ENCODE measurements around the gene IDUA.
"Not testable (repeated sequence)": the region's sequence is repeated elsewhere in the genome, so short reads cannot be mapped to it uniquely, and the experiment has no call there.

IDUA gene

DNA sequence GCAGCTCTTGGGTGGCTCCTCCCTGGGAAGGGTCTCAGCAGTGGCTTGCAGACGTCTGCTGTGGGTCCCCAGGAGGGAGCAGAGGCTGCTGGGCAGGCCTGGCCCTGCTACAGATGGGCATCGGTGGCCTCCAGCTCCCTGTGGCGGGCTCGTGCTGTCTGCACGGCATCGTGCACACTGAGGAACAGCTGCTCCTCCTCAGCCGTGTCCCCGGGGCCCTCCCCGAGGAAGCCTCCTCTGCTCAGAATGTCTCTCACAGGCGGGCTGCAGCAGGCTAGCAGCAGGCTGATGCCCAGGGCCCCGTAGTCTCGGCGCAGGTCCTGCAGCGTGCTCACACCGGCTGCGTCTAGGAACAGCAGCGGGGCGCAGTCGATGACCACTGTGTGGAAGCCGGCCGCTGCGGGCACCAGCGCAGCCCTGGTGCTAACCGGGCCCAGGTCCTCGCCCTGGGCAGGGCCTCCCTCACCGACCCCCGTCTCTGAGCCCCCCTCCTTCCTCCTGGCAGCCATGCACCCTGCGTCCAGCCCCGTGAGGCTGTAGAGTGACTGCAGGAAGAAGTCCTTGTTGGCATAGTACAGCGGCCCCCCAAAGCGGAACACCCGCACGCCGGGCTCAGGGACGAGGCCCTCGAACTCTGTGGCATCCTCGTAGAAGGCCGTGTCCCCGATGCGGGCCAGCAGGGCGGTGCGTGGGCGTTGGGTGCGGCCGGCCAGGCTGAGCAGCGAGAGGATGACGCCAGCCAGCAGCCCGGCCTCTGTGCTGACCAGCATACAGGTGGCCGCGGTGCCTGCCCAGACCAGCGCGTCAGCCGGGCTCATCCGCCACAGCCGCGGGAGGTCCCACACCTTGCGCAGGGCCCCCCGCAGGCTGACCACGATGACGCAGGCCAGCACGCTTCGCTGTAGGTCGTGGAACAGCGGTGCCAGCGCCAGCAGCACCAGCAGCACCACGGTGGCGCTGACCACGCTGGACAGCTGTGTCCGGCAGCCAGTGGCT, 2.2 kb downstream of the IDUA start:
- no peak for DNase-seq

DNA sequence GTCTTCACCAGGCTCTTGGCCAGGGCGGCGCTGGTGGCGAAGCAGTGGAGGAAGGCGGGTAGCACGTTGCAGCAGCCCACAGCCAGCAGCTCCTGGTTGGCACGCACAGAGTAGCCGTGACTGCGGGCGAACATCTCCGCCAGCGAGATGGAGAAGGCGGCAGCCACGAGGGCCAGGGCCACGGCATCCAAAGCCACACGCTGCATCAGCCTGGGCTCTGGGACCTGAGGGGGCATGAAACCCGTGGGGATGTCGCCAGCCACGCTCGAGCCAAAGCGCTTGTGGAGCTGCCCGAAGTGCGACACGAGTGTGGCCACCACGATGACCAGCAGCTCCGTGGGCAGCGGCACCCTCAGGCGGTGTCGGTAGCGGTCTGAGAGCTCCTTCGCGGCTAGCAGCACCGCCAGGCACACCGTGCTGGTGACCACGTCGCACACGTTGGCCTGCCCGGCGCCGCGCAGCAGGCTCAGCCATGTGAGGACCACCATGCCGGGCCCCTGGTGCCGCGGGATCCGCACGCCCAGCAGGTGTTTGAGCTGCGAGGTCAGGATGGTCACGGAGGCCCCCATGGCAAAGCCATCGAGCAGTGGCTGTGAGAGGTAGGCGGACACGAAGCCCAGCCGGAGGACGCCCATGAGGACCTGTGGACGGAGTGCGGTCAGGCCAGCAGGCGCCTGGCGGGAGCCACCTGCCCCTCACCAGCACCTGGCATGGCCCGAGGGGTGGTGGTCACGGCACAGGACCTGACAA, 3.1 kb downstream of the IDUA start:
- no peak for DNase-seq

DNA sequence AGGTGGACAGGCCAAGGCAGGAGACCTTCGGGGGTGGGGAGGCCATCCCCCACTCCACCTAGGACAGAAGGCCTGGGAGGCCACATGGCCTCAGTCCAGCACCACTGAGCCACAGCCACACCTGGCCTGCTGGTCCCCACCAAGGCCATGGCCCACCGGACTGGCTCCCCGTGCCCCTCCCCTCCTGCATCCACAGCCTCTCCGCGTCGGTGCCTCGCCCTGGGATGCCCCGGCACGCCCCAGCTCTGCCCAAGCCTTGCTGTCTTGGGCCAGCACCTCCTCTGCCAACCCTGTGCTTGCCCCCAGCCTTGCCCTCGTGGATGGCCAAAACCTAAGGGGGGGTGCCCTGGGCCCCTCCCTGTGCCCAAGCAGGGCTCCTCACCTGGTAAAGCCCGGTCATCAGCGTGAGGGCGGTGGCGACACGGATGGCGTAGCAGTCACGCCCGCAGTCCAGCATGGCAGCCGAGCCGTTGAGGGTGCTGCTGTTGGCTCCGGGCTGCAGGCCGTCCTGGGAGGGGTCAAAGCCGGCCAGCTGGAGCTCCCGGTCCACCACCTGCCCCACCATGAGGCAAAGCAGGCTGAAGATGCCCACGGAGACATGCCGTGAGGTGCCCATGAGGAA, 4.0 kb downstream of the IDUA start:
- DNase-seq: no peak

DNA sequence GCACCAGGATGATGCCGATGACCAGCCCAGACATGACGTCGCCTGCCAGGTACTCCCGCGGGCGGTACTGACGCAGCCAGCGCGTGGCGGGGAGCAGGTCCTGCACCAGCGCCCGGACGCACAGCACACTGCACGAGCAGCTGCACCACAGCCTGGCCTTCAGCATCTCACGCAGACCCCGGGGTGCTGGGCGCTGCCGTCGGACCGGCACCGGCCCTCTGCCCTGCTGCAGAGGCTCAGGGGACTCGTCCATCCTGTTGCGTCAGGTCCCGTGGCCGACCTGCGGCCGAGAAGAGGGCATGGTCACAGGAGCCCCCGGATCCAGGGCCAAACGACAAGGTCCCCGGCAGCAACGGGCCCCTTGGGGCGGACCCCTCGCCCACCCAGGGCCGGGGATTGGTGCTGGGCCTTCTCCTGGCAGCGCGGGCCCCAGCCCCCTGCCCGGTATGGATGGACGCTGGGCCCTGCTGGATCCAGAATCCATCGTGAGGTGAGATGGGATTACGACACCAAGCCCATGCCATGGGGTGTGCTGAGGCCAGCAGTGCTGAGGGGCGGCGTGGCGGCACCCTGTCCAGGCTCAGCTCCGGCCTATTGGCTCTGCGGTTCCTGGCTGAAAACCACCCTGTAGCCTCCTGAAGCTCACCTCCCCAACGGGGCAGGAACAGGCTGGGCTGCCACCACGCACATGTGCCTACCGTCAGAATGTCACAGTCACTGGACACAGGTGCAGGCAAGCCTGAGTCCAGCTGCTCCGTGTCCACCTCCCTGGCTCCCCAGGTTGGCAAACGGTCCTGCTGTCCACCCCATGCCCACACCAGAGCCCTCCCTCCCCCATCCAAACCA, 4.8 kb downstream of the IDUA start:
- DNase-seq: no peak

DNA sequence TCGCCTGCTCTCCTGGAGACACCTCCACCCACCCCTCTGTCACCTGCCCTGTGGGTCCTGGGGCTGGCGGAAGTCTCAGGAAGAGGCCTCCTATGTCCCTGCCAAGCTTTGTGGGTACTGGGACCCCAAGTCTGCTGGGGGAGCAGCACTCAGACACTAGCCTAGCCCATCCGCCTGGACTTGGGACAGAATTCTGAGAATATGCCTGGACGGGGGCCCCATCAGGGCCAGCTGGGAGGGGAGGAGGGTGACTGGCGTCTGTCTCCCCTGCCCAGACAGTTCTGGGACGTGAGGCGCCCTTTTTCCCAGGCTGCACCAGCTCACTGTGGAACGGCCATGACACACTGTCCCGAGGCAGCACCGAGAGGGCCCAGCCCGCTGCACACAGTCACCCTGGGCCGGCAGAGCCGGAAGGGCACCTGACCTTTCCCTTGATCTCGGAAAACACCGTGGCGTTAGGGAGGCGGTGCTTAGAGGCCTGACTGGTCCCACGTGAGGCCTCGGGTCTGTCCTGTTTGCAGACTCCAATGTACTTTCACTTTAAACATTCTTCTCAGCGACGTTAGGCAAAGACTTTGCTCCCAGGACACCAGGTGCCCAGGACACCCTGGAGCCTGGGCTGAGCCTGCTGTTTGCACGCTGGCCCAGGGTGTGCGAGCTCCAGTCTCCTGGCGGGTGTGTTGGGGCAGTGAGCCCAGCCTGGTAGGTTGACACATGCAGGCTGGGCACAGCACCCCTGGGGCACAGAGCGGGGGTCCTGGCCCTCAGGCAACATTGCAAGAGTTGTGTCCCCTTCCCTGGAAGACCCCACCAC, 5.7 kb downstream of the IDUA start:
- DNase-seq: no peak

DNA sequence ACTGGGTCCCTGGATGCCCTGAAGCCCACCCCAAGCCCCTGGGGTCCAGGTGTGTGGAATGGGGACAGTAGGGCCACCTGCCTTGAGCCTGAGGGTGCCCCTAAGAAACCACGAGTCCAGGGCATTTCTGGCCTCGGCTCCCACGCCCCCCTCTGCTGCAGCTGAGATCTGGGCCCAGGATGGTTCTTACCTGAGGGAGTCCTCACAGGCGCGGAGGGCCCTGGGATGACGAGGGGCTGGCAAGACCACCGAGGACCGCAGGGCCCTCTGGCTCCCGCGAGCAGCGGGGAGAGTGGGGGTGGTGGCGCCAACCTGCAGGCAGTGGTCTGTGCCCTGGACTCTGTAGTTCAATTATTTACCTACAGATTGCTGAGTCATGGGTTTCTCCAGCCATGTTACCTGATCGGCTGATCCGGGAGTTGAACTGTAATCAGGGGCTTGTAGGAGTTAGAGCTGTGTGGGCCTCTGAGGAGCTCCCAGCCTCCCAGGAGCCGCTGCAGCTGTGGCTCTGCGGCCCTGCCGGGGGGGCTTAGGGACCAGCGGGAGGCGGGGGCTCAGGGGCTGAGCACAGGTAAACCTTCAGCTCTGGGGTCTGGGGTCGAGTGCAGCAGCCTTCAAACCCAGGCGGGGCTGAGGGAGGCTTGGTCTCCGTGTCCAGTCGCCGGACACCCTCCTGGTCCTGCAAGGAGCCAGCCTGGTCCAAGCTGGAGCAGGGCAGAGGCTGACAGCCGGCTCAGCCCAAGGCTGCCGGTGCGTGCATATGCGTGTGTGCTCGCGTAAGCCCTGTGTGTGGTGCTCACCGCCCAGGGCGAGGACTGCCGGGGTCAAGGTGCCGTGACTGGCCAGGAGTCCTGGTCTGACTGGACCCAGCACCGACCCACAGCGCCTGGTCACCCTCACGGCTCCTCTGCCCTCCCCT, 6.5 kb downstream of the IDUA start, which contains the start of gene SLC26A1:
SLC26A1 (minus strand) TSS at position 294 of the 919 bp plus-strand sequence. CDS start 1,701 bp downstream, outside the sequence.
- DNase-seq: no peak

DNA sequence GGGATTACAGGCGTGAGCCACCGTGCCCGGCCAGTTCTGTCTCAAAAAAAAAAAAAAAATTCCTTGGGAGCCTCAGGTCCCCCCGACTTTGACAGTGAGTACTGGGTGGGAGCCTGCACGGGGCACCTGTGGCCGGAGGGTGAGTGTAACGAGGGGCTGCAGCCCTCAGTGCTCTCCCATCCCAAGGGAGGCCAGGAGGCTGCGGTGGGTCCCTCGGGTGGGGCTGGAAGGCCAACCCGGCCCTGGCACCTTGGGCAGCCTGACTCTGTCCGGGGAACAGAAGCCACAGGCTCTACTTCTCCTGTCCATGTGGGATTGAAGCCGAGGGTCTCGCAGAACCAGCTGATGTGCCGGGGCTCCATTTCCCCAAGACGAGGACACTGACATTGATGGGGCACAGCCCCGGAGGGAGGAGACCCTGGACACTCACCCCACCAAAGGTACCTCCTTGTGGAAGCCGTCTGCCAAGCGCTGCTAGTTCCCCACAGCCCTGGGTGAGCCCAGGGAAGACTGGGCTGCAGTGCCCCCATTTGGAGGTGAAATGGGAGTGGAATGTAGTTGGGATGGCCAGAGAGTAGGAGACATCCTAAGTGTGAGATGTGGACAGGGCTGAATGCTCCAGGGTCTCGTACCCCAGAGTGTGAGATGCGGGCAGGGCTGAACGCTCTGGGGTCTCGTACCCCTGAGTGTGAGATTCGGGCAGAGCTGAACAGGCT, 8.6 kb downstream of the IDUA start:
- DNase-seq: no peak

DNA sequence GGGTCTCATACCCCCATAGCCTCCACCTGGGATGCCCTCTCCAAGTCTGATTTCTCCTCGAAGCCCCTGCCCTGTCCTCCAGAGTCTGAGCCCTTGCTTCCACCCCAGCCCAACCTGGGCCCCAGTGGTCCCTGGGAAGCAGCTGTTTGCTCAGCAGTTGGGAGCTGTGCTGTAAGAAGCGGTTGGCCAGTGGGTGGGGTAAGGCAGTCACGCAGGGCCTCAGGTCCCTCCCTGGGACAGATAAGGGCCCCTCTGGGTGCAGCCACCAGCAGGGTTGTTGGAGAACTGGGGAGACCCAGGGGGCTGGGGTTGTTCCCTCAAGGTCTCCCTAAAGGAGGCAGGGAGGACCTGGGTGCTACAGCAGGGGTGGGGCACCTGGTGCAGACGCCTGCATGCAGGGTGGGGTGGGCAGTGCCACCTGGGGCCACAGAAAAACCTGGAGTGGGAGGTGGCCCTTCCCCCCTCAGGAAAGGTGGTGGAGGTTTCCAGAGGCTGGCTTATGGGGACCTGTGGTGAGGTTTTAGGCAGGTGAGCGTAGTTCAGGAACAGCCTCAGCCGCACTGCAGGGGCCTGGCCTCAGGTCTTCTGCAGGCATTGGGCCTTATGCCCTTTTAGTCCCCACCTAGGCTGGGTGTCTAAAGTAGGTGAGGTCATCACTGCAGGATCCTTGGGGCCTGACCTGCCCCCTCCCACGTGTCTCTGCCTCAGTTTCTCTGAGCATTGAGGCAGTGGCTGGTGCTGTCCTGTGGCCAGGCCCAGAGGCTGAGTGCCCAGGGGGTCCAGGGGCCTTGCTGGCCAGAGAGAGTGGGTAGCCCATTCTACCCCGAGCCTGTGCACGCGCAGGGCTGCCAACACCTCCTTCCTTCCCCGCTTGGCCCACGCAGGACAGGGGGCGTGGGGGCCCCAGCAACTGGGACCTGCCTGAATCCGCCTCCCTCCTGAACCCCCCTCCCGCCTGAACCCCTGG, 9.5 kb downstream of the IDUA start:
- no peak for DNase-seq

DNA sequence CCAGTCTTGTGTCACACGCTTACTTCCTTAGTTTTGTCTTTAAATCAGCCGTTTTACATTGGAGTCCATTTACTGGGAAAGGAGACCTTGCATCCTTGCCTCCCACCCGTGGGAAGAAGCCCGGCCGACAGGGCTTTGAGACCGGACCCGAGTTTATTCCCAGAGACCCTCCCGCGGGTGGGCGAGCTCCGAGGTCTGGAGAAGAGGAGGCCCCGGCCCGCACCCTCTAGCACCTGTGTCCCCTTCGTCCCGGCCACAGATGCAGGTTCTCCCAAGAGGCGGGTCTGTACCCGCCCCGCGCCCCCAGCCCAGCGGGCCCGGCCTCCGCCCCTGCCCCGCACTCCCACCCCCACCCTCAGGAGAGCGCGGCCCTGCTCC, 10.1 kb downstream of the IDUA start:
- DNase-seq: no peak

DNA sequence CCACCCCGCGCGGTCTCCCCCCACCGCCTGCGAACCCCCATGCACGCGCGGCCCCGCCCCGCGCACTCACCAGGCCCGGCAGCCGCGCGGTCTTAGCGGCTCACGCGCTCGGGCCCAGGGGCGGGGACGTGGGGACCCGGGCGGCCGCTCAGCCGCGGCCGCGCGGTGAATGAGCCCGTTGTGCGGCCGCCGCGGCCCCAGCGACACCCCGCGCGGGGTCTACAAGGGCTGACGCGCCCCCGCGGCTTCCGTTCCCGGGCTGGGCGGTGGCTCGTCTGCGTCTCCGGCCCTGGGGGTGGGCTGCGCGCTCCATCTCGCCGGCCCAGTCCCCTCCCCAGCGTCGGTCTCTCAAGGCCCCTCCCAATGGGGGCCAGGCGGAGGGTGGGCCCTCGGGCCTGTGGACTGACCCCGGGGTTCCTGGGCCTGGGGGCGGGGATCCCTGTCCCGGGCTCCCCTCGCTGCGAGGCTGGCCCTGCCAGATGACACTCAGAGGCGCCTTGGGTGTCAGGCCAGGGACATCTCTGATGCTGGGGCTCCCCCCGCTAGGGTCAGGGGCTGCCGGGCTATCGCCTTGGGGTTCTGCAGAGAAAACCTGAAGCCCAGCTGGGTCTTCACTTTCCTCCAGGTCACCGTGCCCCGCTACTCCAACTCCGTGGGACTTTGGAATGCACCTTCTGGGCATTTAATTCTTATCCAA, 10.7 kb downstream of the IDUA start:
- no peak for DNase-seq

DNA sequence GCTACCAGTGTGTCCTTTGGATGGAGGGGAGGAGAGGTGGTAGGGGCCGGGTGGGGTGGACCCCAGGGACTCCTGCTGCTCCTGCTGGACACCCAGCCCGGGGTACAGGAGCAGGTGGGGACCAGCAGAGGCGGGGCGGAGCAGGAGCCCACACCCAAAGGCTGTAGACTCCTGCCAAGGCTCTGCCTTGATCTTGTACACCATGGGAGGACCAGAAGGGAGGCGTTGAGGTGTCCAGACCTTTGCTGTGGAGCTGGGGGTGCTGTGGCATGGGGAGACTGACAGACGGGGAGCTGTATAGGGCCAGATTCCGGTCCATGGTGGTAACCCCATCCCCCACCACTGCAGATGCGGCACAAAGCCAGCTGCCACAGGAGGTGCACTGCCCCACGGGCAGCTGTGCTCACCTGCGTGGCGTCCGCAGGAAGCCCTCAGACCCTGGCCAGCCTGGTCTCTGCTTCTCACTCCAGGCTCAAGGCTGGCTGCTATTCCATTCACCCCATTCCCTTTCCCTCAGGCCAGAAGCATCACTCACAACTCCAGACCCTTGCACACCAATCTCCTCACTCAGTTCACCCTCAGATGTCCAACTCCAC, 11.3 kb downstream of the IDUA start:
- no peak for DNase-seq

DNA sequence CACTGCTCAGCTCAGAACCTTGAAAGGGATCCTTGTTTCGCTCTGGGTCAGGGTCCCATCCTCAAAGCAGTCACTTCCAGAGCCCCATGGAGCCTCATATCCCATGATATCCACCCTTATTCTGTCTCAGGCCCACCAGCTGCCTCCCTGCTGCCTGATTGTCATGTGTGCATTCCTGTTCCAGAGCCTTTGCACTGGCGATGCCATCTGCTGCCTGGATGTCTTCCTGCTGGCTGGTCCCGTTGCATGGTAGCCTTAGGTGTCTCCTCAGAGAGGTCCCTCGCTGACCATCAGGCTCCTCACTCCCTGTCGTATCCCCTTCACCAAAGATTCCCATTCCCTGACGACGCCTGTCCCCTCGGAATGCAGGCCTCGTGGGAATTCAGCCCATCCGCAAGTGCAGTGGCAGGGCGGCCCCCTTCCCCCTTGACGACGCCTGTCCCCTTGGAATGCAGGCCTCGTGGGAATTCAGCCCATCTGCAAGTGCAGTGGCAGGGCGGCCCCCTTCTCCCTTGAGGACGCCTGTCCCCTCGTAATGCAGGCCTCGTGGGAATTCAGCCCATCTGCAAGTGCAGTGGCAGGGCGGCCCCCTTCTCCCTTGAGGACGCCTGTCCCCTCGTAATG, 12.5 kb downstream of the IDUA start:
- DNase-seq: not testable (repeated sequence)

DNA sequence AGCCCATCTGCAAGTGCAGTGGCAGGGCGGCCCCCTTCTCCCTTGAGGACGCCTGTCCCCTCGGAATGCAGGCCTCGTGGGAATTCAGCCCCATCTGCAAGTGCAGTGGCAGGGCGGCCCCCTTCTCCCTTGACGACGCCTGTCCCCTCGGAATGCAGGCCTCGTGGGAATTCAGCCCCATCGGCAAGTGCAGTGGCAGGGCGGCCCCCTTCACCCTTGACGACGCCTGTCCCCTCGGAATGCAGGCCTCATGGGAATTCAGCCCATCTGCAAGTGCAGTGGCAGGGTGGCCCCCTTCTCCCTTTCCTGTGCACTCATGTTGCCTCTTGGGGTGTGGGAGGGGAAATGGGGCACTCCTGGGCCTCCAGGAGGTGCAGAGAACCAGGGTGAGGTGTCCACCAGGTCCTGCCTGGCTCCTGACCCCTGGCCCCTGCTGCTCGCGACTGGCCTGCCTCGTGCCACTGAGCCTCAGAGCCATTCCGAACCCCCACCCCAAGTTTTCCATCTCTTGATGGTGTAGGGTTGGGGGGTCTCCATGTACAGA, 13.1 kb downstream of the IDUA start:
- no peak for DNase-seq

DNA sequence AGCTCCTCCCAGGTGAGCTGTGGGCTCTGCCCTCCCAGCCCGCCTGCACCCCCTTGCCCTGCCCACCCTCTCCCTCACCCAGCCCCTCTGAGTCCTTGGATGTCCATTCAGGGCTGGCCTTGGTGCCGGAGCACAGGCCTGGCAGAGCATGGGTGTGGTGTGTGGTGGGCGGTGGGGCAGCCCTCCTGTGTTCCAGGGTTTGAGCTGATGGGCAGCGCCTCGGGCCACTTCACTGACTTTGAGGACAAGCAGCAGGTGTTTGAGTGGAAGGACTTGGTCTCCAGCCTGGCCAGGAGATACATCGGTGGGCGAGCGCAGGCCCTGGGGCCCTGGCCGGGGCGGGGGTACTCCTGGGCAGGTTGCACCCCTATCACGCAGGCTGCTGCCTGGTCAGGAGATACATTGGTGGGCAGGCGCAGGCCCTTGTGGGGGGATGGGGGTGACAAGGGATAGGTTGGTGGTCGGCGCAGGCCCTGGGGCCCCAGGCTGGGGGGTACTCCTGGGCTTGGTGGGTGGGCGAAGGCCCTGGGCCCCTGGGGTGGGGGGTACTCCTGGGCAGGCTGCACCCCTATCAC, 13.9 kb downstream of the IDUA start:
- no peak for DNase-seq

DNA sequence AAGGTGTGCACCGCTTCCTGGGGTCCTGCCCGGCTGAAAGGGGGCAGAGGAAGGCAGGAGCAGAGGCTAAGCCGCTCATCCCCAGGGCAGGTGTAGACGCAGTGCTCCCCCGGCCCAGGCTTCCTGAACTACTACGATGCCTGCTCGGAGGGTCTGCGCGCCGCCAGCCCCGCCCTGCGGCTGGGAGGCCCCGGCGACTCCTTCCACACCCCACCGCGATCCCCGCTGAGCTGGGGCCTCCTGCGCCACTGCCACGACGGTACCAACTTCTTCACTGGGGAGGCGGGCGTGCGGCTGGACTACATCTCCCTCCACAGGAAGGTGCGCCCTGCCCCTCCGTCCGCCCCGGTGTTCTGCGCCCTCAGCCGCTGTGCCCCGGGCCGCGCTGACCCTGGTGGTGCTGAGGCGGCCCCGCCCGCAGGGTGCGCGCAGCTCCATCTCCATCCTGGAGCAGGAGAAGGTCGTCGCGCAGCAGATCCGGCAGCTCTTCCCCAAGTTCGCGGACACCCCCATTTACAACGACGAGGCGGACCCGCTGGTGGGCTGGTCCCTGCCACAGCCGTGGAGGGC, 14.8 kb downstream of the IDUA start:
- DNase-seq: no peak

DNA sequence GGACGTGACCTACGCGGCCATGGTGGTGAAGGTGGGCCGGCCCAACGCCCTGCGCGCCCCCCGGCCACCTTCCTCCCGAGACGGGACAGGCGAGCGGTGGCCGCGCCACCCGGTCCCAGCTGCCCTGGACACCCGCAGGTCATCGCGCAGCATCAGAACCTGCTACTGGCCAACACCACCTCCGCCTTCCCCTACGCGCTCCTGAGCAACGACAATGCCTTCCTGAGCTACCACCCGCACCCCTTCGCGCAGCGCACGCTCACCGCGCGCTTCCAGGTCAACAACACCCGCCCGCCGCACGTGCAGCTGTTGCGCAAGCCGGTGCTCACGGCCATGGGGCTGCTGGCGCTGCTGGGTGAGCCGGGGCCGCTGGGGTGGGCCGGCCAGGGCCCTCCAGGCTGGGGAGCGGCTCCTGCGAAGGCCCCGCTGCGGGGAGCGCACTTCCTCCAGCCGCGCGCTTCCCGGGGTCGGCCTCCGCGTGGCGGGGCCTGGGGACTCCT, 15.3 kb downstream of the IDUA start:
- no peak for DNase-seq
